Amniotic stem cell (primary cell): Measurements from ENCODE around the gene ZNF337.

Source experiments
- DNase-seq: peaks from one replicate; lab custom pipeline; 2025; lab: John Stamatoyannopoulos, UW

The ZNF337 gene

DNA sequence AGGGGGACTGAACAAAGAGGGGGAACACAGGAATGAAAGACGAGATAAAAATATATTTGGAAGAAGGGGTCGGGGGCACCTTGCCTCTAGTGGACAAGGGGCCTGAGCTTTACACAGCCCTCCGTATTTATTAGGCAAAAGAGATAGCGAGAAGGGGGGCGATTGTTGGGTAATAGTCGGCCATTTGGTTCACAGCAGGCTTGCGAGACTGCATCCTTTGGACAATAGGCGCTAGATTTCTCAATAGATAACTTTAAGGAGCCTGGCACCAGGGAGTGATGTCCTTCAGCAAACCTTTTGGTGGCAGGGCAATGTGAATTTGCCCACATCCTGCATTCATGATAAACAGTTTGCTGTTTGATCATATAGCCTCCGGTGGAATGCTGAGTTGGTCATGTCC is 69.9 kb downstream of the ZNF337 start:
- no peak for DNase-seq

DNA sequence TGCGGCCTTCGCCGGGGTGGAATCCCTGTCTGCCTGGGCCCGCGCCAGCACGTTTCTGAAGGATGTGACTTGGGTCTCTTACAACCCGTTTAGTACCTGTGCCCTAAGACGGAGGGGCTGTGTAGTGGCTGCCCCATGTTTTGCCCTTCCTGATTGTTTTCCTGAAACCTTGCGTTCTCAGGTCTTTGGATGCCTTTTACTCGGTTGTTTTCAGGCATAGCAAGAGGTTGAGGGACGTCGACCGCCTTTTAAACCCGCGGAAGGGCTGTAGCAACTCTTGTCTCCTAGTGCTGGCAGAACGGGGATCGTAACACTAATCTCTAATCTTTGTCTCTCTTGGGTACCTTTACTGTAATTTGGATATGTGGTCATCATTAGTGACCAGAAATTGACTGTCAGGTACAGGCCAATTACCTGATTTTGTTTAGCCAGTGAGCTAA is 72.1 kb downstream of the ZNF337 start:
- no peak for DNase-seq
